NK-92 treated with Interleukin-12 subunit alpha and Interleukin-12 subunit beta, amount 100 ng/mL, for 24 hours (cell line): ENCODE measurements around the gene PARVB.

Experiments
- DNase-seq: peaks from one replicate; lab custom pipeline; 2025; lab: John Stamatoyannopoulos, UW

PARVB gene

GRCh38 chr22:44136112-44136511 lies 112.0 kb downstream of the PARVB start:
- no peak for DNase-seq

- DNase-seq = no peak
These were observed 112.7 kb downstream of the PARVB start for GRCh38 chr22:44136786-44137185.

DNA sequence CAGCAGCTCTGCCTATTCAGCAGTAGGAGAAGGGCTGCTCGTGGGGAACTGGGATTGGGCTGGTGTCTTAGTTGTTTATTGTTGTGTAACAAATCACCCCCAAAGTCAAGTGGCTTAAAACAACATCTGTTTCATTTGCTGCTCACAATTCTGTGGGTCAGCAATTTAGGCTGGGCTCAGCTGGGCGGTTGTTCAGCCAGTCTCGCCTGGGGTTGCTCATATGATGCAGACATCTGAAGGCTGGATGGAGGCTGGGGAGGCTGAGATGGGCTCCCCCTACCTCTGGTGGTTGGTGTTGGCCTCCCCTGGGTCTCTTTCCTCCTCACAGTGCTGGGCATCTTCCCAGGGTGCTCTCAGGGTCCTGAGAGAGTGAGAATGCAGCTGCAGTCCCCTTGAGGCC lies 113.3 kb downstream of the PARVB start:
- no peak for DNase-seq

DNA sequence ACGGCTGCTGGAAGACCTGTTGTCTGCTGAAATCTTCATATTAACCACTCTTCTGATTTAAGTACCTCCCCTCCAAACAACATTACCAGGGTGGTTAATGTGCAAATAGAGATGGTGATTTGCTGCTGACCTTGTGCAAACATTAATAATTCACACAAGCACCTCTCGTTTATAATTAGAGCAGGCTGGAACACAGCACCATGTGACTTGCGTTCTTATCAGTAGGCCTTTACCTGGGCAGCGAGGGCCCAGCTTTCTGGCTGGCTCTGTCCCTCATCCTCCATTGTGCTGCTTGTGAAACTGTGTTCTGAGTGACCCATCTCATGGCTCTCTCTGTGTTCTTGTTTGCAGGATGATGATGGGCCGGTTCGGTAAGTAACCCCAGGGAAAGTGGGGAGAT lies 115.7 kb downstream of the PARVB start:
- no peak for DNase-seq

GRCh38 chr22:44142421-44143104 lies 118.5 kb downstream of the PARVB start:
- no peak for DNase-seq

DNA sequence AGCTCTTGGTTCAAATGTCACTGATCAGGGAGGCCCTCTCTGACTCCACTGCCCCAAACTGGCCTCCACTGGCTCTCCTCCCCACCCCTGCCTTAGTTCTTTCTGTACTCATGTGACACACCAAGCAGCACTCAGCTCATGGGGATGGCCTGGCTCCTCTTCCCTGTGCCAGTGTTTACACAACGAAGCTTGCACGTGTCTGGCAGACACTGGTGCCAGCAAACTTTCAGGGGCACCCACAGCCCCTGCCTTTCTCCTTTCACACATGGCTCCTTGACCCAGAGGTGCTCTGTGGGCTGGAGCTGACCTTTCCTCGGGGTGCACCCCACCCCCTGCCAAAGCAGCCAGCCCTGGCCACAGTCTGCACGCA lies 119.0 kb downstream of the PARVB start:
- no peak for DNase-seq

DNA sequence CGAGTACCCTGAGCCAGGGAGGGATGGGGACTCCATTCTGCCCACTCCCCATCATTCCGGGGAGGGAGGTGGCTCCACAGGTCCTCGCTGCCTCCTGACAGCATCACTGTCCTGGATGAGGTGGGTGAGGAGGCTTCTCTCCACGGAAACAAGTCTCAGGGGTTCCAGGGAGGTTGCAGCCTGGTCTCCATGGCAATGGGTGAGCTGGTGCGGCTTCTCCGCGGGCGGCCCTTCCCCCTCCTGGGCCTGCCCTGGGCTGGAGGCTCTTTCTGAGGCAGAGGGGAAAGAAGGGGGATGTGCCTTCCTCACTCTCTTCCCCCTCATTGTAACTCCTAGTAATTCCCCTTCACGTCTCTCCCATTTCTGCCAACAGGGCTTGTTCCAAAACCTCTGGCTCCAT lies 119.5 kb downstream of the PARVB start:
- no peak for DNase-seq

DNA sequence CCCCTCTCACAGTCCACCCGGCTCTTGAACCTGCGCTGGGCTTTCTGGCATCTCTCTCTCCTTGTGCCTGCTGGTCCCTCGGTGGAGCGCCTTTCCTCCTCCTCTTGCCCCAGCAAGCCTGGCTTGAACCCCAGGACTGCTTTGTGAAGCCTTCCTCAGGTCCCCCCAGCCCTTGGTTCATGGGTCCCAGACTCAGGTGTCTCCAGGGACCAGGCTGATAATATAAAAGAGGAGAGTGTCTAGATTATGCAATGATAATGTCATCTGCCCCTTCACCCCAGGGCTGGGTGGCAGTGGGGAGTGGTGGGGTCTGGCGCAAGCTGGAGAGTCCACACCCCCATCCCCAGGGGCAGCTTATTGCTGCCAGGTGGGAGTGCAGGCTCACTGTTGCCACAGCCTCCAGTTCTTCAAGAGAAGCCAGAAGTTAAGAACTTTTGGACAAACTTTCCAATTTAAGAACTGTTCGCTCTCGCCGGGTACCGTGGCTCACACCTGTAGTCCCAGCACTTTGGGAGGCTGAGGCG lies 120.0 kb downstream of the PARVB start:
- DNase-seq = no peak

DNA sequence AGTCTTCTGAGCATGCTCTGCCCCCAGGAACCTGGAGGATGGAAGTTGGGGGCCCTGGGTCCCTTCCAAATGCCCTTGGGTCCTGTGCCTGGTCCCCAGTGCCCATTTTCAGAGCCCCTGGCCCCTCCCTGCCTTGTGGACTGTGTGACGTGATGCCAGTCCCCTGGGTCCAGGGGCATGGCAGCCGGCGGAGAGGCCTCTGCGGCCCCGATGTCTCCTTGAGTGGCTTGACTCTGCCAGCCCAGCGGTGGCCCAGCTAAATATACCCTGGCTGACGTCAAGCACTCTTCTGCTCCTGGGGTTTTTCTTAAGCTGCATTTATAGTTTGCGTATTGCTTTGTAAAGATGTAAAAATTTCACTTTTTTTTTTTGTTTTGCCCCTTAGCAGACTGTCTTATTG lies 121.4 kb downstream of the PARVB start:
- DNase-seq = no peak

- no peak for DNase-seq
These were observed 122.2 kb downstream of the PARVB start for GRCh38 chr22:44146088-44146861.

DNA sequence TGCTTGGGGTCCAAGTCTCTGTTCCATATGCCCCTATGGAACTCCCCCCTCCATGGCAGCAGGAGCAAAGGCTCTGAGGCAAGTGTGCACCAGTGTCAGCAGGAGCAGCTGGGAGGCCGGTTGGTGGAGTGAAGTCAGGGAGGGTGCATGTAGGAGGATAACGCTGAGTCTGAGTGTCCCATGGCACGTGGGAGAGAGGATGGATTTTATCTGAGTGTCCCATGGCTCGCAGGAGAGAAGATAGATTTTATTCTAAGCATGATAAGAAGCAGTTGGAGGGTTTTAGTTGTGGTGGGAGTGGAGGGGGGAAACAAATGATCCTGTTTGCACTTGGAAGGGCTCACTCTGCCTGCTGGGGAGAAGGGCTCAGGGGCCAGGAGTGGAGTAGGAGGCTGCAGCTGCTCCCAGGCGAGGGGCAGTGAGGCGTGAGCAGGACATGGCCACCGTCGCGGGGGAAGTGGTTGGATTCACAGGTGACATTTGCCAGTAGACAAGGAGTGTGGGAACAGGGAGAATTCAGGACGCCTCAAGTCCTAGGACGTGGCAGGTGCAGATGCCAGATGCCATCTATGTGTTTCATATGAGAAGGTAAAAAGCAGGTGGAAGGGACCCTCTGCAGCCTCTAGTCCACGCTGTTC lies 123.0 kb downstream of the PARVB start:
- DNase-seq = no peak

GRCh38 chr22:44147821-44148574 lies 123.9 kb downstream of the PARVB start:
- DNase-seq = no peak

- DNase-seq = no peak
These were observed 127.6 kb downstream of the PARVB start for GRCh38 chr22:44151676-44152075.

GRCh38 chr22:44153710-44154109 lies 129.6 kb downstream of the PARVB start:
- DNase-seq = no peak

DNA sequence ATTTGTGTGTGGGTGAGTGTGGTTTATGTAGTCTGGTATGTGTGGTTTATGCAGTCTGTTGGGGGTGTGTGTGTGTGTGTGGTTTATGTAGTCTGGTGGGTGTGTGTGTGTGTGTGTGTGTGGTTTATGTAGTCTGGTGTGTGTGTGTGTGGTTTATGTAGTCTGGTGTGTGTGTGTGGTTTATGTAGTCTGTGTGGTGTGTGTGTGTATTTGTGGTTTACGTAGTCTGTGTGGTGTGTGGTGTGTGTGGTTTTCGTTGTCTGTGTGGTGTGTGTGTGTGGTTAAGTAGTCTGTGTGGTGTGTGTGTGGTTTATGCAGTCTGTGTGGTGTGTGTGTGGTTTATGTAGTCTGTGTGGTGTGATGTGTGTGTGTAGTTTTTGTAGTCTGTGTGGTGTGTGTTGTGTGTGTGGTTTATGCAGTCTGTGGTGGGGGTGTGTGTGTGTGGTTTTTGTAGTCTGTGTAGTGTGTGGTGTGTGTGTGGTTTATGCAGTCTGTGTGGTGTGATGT lies 130.4 kb downstream of the PARVB start:
- DNase-seq = no peak

DNA sequence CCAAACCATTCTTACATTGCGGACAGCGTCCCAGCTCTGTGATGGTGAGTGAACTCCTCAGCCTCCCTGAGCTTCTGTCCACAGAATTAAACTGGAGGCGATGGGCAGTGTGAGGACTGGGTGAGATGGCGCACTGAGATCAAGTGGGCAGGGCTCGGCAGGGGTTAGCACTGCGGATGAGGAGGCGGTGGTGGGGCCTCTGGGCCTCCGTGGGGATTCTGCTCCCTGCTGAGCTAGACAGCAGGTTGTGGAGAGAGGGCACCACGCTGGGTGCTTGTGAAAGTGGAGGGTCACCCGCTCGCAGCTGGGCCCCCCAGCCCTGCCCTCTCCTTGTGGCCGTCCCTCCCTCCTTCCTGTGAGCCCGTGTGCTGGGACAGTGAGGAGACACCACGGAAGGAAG lies 131.0 kb downstream of the PARVB start:
- no peak for DNase-seq

DNA sequence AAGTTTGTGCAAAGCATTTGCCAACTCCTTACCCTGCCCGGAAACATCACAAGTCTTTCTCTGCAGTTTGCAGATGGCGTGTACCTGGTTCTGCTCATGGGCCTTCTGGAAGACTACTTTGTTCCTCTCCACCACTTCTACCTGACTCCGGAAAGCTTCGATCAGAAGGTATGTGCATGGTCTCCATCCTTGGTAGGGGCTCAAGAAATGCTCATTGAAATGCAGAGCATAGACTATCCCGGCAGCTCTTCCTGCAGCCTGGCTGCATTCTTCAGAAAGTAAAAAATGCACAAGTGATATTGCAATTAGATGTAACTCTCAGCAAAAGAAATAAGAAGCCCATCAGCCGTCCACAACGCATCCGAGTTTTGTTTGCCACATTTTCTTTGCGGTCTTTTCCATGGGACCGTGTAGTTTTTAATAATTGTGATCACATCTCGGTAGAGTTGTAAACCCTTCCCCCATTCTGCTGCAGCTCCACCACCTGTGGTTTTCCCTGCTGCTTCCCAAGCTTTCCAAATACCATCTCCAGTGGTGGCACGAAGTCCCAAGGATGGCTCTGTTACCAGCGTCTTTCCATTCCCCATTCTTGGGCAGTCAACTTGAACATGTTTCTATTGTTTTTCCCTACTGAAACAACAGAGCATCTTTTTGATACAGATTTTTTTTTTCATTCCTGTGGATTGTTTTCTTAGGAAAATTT lies 134.0 kb downstream of the PARVB start:
- DNase-seq = no peak

DNA sequence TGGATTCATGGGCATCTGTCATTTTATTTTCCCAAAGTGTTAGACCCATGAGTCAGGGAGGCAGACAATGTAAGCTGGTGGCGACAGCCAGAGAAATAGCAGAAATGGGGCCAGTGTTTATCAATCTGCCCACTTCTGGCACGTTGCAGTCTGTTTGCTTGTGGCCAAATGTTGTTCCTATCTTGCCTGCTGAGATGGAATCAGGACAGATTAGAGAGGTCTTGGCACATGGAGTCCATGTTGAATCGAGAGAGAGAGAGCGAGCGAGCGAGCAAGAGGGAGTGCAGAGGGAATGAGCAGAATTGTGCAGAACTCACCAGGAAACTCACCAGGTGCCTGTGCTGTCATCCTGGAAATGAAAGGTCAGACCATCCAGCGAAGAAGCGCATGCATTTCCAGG lies 134.7 kb downstream of the PARVB start:
- DNase-seq = no peak

DNA sequence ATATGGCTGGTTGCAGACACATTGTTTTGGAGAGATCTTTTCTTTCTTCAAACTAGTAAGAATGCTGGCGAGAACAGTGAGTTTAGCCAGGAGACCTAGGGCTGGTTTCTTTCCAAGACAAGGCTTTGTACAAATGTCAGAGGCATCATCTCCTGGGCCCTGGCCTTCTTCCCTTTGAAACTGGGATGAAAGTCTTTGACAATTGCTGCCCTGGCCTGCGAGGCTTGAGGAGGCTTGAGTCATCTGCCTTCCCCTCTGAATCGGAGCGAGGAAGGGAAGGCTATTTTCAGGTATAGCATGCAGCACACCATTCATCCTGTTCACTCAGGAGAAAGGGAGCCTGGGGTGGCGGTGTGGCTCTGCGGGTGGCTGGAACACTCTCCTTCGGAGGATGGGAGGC lies 135.1 kb downstream of the PARVB start:
- DNase-seq = no peak

DNA sequence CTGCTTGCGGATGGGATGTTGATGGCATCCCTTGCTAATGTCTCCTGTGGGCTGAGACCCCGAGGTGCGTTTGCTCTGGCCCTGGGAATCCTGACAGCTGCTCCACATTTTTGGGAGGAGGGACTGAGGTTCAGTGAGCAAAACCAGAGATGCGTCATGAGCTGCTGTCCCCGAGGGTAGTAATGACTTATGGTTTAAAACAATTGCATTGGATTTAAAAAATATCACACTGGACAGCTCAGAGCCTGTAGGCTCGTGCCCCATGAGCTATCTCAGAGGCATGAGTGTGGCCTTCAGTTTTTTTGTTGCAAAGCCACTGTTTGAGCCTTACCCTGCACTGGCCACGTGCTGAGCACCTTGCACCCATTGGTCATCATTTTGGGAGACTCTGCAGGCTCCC lies 135.7 kb downstream of the PARVB start:
- no peak for DNase-seq

DNA sequence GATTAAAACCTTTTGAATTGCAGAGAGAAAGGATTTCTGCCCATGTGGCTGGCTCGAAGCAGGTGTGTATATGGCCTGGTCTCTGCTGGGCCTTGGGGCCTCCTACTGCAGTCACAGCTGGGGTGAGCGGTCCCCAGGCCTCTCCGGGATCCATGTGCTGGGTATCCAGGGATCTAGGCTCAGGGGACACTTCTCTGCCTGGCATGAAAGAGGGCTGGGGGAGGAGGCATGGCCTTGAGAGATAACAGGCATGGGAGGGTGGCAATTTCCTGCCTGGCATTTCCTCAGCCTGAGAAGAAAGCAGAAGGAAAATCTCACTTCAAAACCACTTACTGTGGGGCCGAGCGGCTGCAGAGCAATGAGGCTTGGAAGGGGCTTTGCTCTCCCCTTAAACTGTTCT lies 136.3 kb downstream of the PARVB start:
- no peak for DNase-seq

GRCh38 chr22:44161673-44162072 lies 137.6 kb downstream of the PARVB start:
- no peak for DNase-seq
